Neural cell (in vitro differentiated cells): Measurements from ENCODE around the gene BLTP3B. TPM values are rescaled to one million over a fixed set of nuclear protein-coding genes. Genes with fewer than 3 reads are reported as not detected.

Source experiments
- H2AFZ ChIP-seq: fragments of 200-600, 300-800 bp; sonication (generic), shearing (Covaris generic); 2 replicates; pipeline ENCODE4 v1.6.0; 2014; ENCODE audit warnings: low read depth, mild to moderate bottlenecking, antibody characterized with exemption, low read length, moderate library complexity
- H3F3A ChIP-seq: fragments of 200-600 bp; shearing (Covaris generic); 2 replicates; pipeline ENCODE4 v1.6.1; 2016; ENCODE audit warnings: mild to moderate bottlenecking, moderate library complexity, mixed read lengths, antibody characterized with exemption, low read length; ENCODE audit not compliant: insufficient read depth, poor library complexity, severe bottlenecking
- H3K27ac ChIP-seq: fragments of 200-600, 300-800 bp; sonication (generic), shearing (Covaris generic); 2 replicates; pipeline ENCODE4 v1.5.1; 2014; ENCODE audit warnings: mild to moderate bottlenecking, low read length, moderate library complexity
- H3K27me3 ChIP-seq: fragments of 300-800, 200-600 bp; sonication (generic), shearing (Covaris generic); 2 replicates; pipeline ENCODE4 v1.6.0; 2014; ENCODE audit warnings: mild to moderate bottlenecking, low read depth, low read length, moderate library complexity; ENCODE audit not compliant: insufficient read depth
- H3K36me3 ChIP-seq: fragments of 300-800, 200-600 bp; sonication (generic), shearing (Covaris generic); 2 replicates; pipeline ENCODE4 v1.5.1; 2014; ENCODE audit warnings: mild to moderate bottlenecking, antibody characterized with exemption, low read length, moderate library complexity; ENCODE audit not compliant: insufficient read depth
- H3K4me2 ChIP-seq: fragments of 300-800, 200-600 bp; sonication (generic), shearing (Covaris generic); 2 replicates; pipeline ENCODE4 v1.6.0; 2014; ENCODE audit warnings: mild to moderate bottlenecking, low read length
- H3K4me3 ChIP-seq: fragments of 300-800, 200-600 bp; sonication (generic), shearing (Covaris generic); 2 replicates; pipeline ENCODE4 v1.5.1; 2014; ENCODE audit warnings: mild to moderate bottlenecking, low read length, moderate library complexity
- H3K79me2 ChIP-seq: fragments of 200-600 bp; shearing (Covaris generic); replicated peaks from 2 replicates; pipeline ENCODE4 v1.6.0; 2014; ENCODE audit warnings: mild to moderate bottlenecking, low read length, moderate library complexity; ENCODE audit not compliant: insufficient read depth
- H3K9ac ChIP-seq: fragments of 300-800, 200-600 bp; sonication (generic), shearing (Covaris generic); 2 replicates; pipeline ENCODE4 v1.6.1; 2016; ENCODE audit warnings: mild to moderate bottlenecking, low read length, mixed read lengths
- H3K9me2 ChIP-seq: fragments of 200-600 bp; shearing (Covaris generic); 2 replicates; pipeline ENCODE4 v1.6.1; 2016; ENCODE audit warnings: mild to moderate bottlenecking, low read length, mixed read lengths; ENCODE audit not compliant: insufficient read depth
- H3K9me3 ChIP-seq: fragments of 200-600, 300-800 bp; sonication (generic), shearing (Covaris generic); 2 replicates; pipeline ENCODE4 v1.6.1; 2016; ENCODE audit warnings: mild to moderate bottlenecking, mixed run types, low read length, moderate library complexity, mixed read lengths
- H4K20me1 ChIP-seq: fragments of 200-600 bp; shearing (Covaris generic); 2 replicates; pipeline ENCODE4 v1.6.1; 2016; ENCODE audit warnings: mild to moderate bottlenecking, mixed run types; ENCODE audit not compliant: insufficient read depth
- CTCF ChIP-seq: fragments of 450-650 bp; IDR thresholded peaks from 2 replicates; pipeline ENCODE4 v1.5.1; 2014; ENCODE audit warnings: antibody characterized with exemption, mild to moderate bottlenecking, moderate library complexity; ENCODE audit not compliant: poor library complexity, severe bottlenecking
- EP300 ChIP-seq: fragments of 450-650 bp; conservative IDR thresholded peaks from 2 replicates; pipeline ENCODE4 v1.6.1; 2014; ENCODE audit warnings: antibody characterized with exemption, mild to moderate bottlenecking, moderate library complexity; ENCODE audit not compliant: poor library complexity, severe bottlenecking
- EZH2 ChIP-seq: fragments of 200-600, 300-800 bp; shearing (Covaris generic), sonication (generic); IDR thresholded peaks from 2 replicates; pipeline ENCODE4 v1.6.1; 2014; ENCODE audit warnings: antibody characterized with exemption, low read length, borderline replicate concordance, mild to moderate bottlenecking; ENCODE audit not compliant: insufficient read depth, poor library complexity, severe bottlenecking
- MXI1 ChIP-seq: fragments of 450-650 bp; conservative IDR thresholded peaks from 2 replicates; pipeline ENCODE4 v1.6.1; 2014; ENCODE audit warnings: antibody characterized with exemption, mild to moderate bottlenecking; ENCODE audit not compliant: poor library complexity, severe bottlenecking
- POLR2AphosphoS5 ChIP-seq: IDR thresholded peaks from 2 replicates; pipeline ENCODE4 v1.6.1; 2012
- RAD21 ChIP-seq: fragments of 450-650 bp; conservative IDR thresholded peaks from 2 replicates; pipeline ENCODE4 v1.6.1; 2014; ENCODE audit warnings: antibody characterized with exemption, mild to moderate bottlenecking, moderate library complexity
- REST ChIP-seq: IDR thresholded peaks from 2 replicates; pipeline ENCODE4 v1.6.1; 2012; ENCODE audit warnings: borderline replicate concordance
- SMC3 ChIP-seq: fragments of 450-650 bp; conservative IDR thresholded peaks from 2 replicates; pipeline ENCODE4 v1.6.1; 2014; ENCODE audit warnings: antibody characterized with exemption, mild to moderate bottlenecking, moderate library complexity; ENCODE audit not compliant: poor library complexity
- TAF1 ChIP-seq: IDR thresholded peaks from 2 replicates; pipeline ENCODE4 v1.6.1; 2012; ENCODE audit warnings: low read depth
- polyA plus RNA-seq: library from polyadenylated mRNA; depleted of rRNA; stranded (reverse); fragments of >200 nt; gene quantifications from 2 replicates; pipeline ENCODE4 v1.2.3, GENCODE V29; 2014

The BLTP3B gene
- polyA plus RNA-seq, 1 donor from 2014 or later: 31.6 TPM

- no peak for TF ChIP-seq CTCF
- TF ChIP-seq POLR2AphosphoS5: no peak
- no peak for TF ChIP-seq REST
- TF ChIP-seq EP300: no peak
- no peak for TF ChIP-seq MXI1
- TF ChIP-seq TAF1: no peak
- TF ChIP-seq EZH2: no peak
- TF ChIP-seq SMC3: no peak
- TF ChIP-seq RAD21: no peak
Observed at GRCh38 chr12:100187068-100187467, 44.4 kb upstream of the BLTP3B start.

GRCh38 chr12:100186071-100186470, 43.4 kb upstream of the BLTP3B start:
- Histone ChIP-seq H4K20me1 (no peaks in the 10 kb centered on the region), H3K9me3 (no peaks in the 10 kb centered on the region), H3K27ac (no peak overlapping the region), H3K79me2 (no peaks in the 10 kb centered on the region), H3K4me2 (no peak overlapping the region), H3F3A (no peaks in the 10 kb centered on the region), H3K4me3 (no peak overlapping the region), H2AFZ (no peak overlapping the region), H3K9me2 (no peaks in the 10 kb centered on the region), H3K36me3 (no peaks in the 10 kb centered on the region), H3K9ac (no peak overlapping the region), H3K27me3 (no peaks in the 10 kb centered on the region)
- no peak for TF ChIP-seq EP300
- no peak for TF ChIP-seq MXI1
- TF ChIP-seq RAD21: no peak
- TF ChIP-seq CTCF: no peak

More at GRCh38 chr12:100187068-100187467, 44.4 kb upstream of the BLTP3B start:
- Histone ChIP-seq H3K9me3 (no peaks in the 10 kb centered on the region), H3K27ac (no peak overlapping the region), H3K27me3 (no peaks in the 10 kb centered on the region), H3K4me3 (no peak overlapping the region), H3K9ac (no peak overlapping the region), H3K9me2 (no peaks in the 10 kb centered on the region), H3K4me2 (no peak overlapping the region), H3K79me2 (no peaks in the 10 kb centered on the region), H3F3A (no peaks in the 10 kb centered on the region), H3K36me3 (no peaks in the 10 kb centered on the region), H4K20me1 (no peaks in the 10 kb centered on the region), H2AFZ (no peak overlapping the region)
